GM19467 (cell line): ENCODE measurements around the gene CSTF3.
A peak's percentile ranks its signal among the peaks of the same experiment; 100 is the strongest.

Experiments
- ATAC-seq: cut with Tn5 transposase; IDR thresholded peaks from one replicate; pipeline ENCODE4 v1.9.1; 2021; ENCODE audit warnings: mild to moderate bottlenecking, moderate library complexity; ENCODE audit not compliant: unreplicated experiment

CSTF3 gene

GRCh38 chr11:33045551-33046255 lies 115.6 kb downstream of the CSTF3 start:
- ATAC-seq, result no peak

GRCh38 chr11:33044285-33044756 lies 117.0 kb downstream of the CSTF3 start:
- ATAC-seq, result no peak

DNA sequence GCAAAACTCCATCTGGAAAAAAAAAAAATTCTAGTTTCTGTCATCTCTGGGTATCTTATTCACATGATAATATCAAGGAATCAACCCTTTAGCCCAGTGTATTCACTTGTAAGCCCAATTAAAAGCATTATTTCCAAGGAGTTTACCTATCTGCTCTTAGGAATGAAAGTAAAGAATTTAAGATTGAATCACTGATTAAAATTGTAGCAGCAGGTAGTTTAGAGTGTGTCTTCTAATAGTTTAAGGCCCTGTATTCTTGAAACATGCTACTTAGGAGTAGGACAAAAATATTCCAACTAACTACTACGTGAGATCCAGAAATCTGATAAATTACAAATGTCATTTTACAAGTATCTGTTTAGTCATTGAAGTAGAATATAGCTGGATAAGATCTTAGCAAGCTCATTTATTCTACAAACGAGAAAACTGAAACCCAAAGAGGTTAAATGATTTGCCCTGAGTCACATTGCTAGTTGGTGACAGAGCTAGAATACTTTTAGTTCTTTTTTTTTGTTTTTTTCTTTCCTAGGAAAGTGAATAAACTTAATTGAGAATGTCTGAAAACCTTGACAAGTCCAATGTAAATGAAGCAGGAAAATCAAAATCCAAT lies 118.0 kb downstream of the CSTF3 start:
- no peak for ATAC-seq

DNA sequence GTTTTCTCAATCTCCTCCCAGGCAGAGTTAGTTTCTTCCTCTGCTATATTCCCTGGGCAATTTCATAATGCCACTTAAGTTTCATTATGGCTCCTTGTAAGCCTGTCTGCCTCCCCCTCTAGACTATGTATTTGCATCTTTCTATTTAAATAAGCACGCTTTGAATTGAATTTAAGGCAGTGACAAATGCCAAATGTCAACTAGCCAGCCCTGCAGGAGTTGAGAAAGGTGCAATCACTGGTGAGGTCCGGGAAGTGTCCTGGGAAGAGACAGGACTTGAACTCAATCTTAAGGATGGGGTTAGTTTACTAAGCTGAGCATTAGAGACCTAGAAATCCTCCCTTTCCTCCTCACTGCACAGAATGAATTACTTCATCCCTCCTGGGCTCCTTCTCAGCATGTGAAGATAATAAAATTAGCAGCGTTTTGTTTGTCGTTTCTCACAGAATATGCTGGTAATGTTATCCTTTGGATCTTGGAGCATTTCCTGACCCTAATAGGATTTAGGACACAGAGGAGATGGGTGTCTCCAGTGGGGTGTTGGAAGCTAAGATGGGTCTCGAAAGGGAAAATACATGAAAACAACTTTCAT lies 120.3 kb downstream of the CSTF3 start:
- ATAC-seq, result no peak

- ATAC-seq, result peak; percentile 15
Observed at GRCh38 chr11:33040033-33040861, 121.0 kb downstream of the CSTF3 start.

DNA sequence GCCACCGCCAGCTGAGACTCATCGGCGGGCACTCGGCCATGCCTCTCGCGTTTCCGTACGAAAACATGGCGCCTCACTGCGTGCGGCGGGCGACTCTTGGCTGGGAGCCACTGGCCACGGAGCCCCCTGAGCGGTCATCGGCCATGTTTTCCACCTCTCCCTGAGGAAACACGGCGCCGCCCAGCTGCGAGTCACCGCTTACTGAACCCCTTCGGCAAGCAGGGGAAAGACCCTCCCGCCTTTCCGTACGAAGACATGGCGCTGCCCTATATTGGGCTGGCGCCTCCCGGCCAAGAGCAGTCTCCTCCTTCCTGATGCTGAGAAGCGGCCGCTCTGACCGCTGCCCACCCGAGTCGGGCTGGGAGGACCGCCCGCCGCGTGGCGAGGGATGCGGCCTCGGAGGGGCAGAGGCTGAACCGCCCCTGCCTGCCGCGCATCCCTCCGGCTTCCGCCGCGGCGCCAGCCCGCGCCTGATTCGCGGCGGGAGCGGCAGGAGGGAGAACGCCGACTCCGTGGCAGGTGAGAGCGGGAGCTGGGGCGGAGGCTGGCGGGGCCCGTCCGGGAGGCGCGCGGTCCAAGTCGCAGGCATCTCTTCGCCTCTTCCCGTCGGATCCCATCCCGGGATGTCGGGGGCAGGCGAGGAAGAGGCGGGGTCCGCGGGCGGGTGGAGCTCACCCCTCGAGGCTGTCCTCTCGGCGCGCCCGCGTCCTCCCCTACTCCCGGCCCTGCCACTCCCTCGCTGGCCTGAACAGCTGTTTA lies 121.8 kb downstream of the CSTF3 start, which contains the start of gene TCP11L1:
TCP11L1 (plus strand) TSS at position 299 of the 759 bp plus-strand sequence. CDS start 4,202 bp downstream, outside the sequence.
- ATAC-seq, result peak; percentile 76

GRCh38 chr11:33035011-33035410 lies 126.3 kb downstream of the CSTF3 start:
- ATAC-seq, result no peak
